Femur (tissue), 1 donor: ENCODE results near the gene HDAC11.
"Not testable (repeated sequence)": the region's sequence is repeated elsewhere in the genome, so short reads cannot be mapped to it uniquely, and the experiment has no call there.

Source experiments
- DNase-seq: peaks from one replicate; pipeline ENCODE4 v3.0.0-alpha.2; 2017

Gene HDAC11

GRCh38 chr3:13508496-13508895 is 28.4 kb downstream of the HDAC11 start:
- no peak for DNase-seq

- peak; percentile 18 for DNase-seq
These were observed 29.1 kb downstream of the HDAC11 start for GRCh38 chr3:13509059-13509815.

- no peak for DNase-seq
These were observed 29.7 kb downstream of the HDAC11 start for GRCh38 chr3:13509816-13510192.

- DNase-seq = no peak
These were observed 32.3 kb downstream of the HDAC11 start for GRCh38 chr3:13512451-13512850.

GRCh38 chr3:13513051-13513912 is 33.2 kb downstream of the HDAC11 start:
- peak; percentile 67 for DNase-seq

GRCh38 chr3:13513913-13514517 is 33.9 kb downstream of the HDAC11 start:
- DNase-seq = no peak

GRCh38 chr3:13514639-13515435 is 34.7 kb downstream of the HDAC11 start:
- no peak for DNase-seq

- peak; percentile 84 for DNase-seq
These were observed 36.0 kb downstream of the HDAC11 start for GRCh38 chr3:13515786-13516759.

GRCh38 chr3:13516760-13517135 is 36.6 kb downstream of the HDAC11 start:
- DNase-seq = no peak

- no peak for DNase-seq
These were observed 37.3 kb downstream of the HDAC11 start for GRCh38 chr3:13517253-13517977.

GRCh38 chr3:13518516-13518953 is 38.4 kb downstream of the HDAC11 start:
- DNase-seq = peak; percentile 84

GRCh38 chr3:13519006-13519791 is 39.1 kb downstream of the HDAC11 start:
- DNase-seq = no peak

- DNase-seq = no peak
These were observed 40.3 kb downstream of the HDAC11 start for GRCh38 chr3:13520326-13520880.

GRCh38 chr3:13521309-13521708 is 41.2 kb downstream of the HDAC11 start:
- no peak for DNase-seq

- DNase-seq = not testable (repeated sequence)
These were observed 41.6 kb downstream of the HDAC11 start for GRCh38 chr3:13521749-13522148.

GRCh38 chr3:13522236-13522635 is 42.1 kb downstream of the HDAC11 start:
- no peak for DNase-seq

GRCh38 chr3:13524979-13525669 is 45.0 kb downstream of the HDAC11 start:
- no peak for DNase-seq

- DNase-seq = no peak
These were observed 45.9 kb downstream of the HDAC11 start for GRCh38 chr3:13525827-13526625.
